Medulla oblongata (tissue), 1 donor: ENCODE measurements around the gene RSPH3.
"Not testable (repeated sequence)": the region's sequence is repeated elsewhere in the genome, so short reads cannot be mapped to it uniquely, and the experiment has no call there.

Experiments
- DNase-seq: peaks from one replicate; pipeline ENCODE4 v3.0.0-alpha.2; 2015; ENCODE audit errors: extremely low spot score

RSPH3 gene, protein sequence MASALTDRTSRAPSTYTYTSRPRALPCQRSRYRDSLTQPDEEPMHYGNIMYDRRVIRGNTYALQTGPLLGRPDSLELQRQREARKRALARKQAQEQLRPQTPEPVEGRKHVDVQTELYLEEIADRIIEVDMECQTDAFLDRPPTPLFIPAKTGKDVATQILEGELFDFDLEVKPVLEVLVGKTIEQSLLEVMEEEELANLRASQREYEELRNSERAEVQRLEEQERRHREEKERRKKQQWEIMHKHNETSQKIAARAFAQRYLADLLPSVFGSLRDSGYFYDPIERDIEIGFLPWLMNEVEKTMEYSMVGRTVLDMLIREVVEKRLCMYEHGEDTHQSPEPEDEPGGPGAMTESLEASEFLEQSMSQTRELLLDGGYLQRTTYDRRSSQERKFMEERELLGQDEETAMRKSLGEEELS

DNA sequence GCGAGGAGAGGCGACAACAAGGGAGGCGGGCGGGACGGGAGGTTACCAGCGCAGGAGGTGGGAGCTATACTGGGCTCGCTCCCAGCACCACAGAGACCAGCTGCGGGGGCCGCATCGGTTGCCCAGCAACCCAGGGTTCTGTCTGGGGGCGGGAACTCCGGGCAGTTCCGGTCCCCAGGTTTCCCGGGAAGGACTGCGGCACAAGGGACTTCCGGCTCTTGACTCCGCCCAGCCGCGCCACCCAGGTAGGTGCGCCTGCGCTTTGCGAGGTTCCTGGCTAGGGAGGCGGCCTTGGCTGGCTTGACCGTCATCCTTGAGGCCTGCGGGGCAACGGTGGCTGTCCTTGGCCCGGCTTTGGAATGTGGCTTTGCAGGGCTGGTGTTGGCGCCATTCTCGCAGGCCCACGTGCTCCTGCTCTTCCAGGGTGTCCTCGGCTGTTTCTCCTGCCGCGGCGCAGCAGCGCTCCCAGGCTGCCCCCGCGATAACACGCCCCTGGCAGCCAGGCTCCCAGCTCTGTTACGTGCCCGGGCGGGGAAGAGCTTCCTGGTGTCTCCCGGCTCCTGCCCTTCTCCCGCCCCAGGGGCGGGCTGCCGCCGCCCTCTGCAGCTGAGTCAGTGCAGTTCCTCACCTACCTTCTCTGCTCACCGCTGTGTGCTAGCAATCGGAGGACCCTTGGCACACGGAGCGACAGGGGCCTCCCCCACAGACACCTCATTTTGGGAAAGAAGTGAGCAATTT is at the start of gene RSPH3:
RSPH3 (minus strand) TSS at position 537 of the 738 bp plus-strand sequence. CDS start 652 bp downstream, outside the sequence.
- DNase-seq, result peak; percentile 92

DNA sequence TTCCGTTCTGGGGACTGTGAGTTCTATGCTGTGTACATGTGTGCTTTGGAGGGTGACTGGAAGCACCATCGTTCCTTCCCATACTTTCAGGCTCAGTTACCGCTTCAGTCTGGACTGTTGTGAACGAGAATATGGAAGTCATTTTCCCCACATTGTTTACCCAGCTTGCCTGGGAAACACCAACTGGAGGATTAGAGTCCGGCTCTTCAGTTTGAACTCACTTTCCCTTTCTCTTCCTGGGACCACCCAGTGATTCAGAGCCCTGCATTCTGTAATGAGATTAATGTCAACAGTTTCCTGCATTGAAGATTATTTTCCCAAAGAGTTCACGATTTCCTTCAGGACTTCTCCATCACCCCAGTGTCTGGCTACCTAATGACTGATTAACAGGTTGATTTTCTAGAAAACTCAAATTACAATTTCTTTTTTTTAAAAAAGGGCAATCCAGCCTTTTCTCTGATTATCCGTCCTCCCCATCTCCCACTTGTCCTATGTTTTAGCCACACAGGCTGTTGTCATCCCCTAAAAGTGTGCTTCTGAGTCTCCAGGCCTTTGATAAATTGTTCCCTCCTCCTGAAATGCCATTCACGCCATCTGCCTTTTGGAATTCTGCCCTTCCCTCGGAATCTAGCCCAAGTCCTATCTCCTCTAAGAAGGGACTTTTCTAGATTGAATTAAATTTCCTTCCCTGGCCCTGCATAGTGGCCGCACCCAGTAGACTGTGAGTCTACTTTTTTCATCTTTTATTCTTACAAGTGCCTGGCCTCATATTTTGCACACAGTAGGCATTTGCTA is 48.1 kb upstream of the RSPH3 start:
- DNase-seq, result no peak

DNA sequence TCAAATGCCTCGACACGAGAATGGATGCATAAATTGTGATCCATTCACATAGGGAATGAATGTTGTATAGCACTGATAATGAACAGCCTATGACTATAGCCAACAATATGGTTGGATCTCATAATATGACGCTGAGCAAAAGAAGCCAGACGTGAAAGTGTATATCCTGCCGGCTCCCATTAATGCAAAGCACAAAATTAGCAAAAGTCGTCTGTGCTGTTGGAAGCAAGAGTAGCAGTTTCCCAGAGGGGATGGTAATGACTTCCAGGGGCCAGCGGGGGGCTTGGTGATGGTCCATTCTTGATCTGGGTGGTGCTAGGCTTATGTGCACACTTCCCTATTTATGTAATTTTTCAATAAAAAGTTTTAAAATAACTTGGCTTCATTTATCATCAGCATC is 45.8 kb upstream of the RSPH3 start:
- no peak for DNase-seq

DNA sequence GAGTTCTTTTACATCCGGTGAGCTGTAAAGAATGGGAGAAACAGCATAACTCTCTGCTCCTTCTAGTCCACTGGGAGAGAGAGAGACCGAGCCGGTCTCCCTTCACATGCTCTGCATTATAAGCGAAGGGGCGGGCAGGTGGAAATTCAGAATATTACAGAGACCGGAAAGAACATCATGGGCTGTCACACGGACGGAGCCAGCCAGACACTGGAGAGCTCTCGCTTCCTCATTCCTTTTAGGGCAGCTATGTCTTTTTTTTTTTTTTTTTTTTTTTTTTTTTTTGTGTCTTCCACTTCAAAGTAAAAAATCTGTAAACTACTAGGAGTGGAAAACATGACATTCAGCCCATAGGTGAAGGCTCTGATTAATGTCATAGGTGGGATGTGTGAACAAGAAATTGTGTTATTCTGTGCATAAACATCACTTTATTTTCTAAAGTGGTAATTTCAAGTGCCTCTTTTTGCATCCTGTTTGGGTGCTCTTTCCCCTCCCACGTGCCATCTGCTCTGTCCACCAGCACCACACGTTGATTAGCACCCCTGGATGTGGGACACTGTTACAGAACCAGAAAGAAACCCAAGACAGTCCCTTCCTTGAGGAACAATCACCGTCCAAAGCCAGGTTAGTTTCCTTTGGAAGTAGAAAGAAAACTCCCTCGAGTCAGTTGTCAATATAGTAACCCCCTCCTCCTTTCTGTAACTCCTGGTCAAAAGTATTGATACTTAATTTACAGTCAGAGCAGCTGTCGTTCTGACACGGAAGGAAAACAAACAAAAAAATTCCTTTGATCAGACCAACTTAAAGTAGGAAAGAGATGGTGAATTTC is 45.1 kb upstream of the RSPH3 start, which contains the start of gene TAGAP:
TAGAP (minus strand) TSS at position 93 of the 829 bp plus-strand sequence. CDS start 845 bp downstream, outside the sequence.
- DNase-seq, result peak; percentile 85

DNA sequence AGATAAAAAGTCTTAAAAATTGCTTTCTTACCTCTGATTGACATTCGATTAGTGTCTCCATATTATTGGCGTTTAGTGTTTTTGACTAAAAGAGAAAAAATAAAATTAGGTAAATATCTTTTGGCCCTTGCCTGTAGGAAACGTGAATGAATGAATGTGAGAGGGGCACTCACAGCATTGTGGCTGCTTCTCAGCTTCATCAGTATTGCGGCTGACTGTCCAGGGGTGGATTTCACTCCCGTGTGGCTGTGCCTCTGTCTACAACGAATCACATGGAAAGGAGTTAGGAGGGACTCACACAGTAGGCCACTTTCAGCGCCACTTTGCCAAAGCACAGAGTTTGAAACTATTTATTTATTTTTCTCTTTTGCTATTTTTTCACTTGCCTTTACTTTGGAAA is 43.9 kb upstream of the RSPH3 start:
- DNase-seq, result no peak

DNA sequence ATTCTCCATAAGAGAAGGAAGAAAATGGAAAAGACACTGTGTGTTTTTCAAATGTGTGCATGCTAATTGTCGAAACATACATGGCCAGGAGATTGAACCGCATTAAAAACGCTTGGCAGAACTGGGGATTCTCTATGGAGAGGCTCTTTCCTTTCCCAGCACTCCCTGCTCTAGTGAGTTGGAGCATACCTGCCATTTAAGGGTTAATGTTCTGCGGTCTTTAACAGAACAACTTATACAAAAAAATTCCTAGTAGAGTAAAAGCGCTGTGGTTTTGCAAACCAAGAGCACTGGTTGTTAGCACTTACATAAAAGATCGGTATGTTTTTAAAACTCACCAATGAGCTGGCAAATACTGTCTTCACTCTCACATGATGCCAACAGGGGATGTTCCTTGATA is 43.2 kb upstream of the RSPH3 start:
- DNase-seq, result no peak

DNA sequence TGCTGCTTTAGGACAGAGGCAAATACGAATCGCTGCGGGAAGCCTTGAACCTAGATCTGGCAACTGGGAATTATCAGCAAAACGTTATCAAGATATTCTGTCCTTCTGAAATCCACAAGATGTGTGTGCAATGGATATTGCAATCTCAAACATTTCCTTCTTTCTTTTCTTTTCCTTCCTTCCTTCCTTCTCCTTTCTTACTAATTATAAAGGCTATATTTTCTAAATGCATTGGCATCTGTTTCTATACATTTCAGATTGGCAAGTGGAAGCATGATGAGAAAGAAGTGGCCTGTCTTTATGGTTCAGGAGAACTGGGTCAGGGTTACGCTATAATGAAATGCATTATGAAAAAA is 42.8 kb upstream of the RSPH3 start:
- no peak for DNase-seq

DNA sequence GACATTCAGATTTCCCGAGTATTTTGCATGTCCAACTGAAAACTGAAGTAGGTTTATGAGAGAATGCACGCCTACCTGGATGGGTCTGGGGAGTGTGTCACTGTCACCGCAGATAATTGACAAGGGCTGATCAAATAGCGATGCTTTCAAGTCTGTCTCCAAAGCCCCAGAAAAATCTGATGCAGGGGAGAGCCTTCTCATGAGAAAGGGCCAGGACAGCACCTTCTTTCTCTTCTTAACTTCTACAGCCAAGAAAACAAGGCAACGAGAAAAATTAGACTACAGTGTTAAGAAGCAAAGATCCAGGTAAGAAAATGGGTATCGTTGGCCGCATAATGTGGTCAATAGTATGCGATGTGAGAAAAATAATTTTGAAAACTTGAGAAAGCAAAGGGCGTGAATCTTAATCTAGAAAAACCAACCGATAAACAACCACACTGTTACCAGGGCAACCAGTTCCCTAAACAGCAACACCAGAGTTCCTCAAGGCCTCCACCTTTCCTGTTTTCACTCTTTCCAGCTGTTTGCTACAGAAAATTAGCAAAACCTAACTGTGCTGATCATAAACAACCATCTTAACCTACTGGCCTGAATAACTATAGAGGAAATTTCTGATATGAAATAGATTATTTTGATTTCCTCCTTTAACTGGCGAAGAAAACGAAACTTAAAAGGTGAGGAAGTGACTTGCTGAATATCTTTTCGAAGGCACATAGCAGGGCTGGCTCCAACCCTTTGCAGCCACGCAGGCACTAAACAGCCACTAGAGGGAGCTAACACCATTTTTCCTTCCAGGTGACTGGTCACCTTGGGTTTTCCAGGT is 42.2 kb upstream of the RSPH3 start:
- DNase-seq, result peak; percentile 89

DNA sequence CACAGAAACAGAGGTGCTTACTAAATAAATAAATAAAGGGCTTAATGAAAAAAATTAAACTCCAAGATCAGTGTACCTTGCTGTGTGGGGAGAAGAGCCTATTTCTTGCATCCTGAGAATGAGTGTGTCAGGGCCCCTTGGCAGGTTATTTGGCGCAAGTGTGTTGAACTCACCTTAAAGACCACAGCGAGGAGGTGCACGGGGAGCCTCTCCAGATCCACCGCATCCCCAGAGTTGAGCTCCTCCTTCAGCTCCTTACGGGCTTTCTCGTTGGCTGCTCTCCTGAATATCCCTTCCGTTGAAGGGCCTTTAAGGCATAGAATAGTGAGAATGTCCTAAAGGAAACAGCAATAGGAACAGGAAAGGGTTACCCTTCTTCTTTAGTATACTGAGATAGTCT is 41.2 kb upstream of the RSPH3 start:
- DNase-seq, result no peak

DNA sequence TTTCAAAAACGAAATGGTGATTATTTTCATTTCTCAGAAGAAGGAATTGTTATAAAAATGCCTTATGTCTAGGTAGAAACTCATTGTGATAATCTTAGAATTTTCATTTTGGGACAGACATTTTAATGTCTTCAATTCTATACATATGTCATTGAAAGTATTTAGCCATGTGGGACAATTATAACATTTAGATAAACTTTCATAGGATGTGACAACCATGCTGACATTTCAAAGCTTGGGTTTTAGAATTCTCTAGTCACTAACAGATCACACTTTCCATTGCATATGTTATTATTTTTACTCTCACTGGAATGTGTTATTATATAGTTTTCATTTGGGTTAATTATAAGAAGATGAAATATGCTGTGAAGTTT is 39.9 kb upstream of the RSPH3 start:
- DNase-seq, result no peak

DNA sequence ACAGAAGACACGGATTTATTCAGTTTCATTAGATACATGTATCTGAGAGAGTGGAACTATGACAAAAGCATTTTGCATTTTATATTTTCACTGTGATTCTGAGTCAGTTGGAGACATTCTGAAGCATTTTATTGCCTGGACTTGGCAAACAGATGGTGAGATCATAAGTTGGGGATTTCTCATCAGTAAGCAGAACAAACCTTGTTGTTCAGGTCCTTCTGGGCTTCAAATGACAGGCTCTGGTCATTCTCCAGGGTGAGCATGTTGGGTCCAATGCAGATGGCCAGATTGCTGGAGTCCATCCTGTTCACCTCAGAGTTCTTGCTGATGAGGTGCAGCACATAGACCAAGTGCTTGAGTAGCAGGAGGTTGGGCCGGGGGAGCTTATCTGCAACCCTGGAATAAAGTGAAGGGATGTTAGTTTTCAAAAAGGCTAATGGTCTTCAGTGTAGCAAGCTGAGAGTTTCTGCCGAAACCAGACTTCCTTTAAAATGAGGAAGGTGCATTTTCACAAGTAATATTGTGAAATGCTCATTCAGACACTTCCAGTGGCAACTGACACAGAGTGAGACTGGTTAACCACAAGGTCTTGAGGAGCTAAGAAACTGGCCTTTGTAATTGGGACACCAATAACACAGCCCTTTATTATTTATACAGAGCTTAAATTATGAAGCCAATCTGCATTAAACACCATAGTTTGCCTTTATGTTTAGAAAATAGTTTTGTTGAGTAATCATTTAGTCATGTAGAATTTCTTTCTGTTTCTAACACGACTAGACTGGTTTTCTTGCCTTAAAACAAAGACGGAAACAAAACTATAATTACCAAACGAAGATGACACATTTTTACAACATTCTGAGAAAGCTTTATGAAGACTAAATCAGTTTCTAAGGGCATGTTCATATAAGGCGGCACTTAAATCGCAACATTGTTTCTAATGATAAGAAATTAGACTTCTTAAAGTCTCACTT is 39.2 kb upstream of the RSPH3 start:
- peak; percentile 83 for DNase-seq

DNA sequence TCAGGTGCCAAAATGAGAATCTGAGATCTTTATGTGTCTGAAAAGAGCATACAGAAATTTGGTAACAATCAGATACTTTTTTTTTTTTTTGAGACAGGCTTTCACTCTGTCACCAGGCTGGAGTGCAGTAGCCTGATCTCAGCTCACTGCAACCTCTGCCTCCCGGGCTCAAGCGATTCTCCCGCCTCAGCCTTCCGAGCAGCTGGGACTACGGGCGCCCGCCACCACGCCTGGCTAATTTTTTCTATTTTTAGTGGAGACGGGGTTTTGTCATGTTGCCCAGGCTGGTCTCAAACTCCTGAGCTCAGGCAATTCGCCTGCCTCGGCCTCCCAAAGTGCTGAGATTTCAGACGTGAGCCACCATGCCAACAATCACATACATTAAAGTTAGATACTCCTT is 38.3 kb upstream of the RSPH3 start:
- DNase-seq, result not testable (repeated sequence)

DNA sequence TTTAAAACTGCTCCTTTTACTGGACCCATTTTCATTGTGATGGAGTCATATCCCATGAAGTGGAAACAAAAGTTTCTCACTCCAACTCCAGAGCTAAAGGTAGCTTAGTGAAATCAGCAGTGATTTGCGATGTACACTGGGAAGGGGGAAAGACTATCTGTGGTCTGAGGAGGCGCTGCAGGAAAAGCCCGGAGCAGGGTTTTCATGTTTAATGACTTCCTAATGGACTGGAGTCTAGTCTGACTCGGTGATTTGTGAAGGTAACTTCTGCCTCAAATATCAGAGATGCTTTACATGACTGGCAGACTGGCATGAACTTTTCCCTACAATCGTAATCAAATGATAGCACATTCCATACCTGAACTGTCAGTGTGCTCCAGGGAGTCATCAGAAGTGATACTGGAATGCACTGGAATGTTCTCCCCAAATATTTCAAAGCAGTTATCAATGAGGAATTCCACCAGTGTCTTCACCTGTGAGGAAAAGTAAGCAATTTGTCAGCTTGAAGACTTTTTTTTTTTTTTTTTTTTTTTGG is 37.8 kb upstream of the RSPH3 start:
- DNase-seq, result no peak

DNA sequence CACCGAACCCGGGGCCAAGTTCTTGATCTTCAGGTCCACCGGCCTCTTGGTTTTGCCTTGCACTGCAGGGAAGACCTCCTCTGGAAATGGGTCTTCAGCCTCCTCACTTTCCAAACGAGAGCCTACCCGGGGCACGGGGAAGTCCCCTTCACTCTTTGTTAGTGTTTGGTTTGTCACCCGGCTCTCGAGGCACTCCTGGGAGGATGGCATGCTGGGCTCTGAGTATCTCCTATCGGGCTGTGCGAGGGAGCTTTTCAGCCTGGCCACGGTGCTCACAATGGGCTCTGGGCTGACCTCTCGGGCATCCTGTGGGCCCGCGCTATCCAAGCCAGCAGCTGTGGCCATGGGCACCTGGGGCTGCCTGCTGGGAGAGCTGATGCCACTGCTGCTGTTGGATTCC is 36.7 kb upstream of the RSPH3 start:
- no peak for DNase-seq

DNA sequence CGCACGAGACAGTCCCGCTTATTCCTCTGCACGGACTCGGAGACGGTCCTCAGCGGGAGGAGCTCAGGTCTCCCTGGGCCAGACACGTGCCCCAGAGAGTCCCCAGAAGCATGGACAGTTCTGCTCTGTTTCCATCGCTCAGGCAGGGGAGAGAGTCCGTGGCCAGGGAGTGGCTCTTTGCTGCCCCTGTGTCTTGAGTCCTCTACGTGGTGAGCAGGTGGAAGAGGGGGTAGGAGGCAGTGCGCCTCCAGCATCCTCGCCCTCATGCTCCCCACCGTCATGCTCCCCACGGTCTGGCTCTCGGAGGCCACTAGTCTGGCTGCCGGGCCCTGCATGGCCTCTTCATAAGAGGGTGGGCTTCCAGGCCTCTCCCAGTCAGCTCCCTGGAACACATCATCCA is 35.9 kb upstream of the RSPH3 start:
- DNase-seq, result no peak

DNA sequence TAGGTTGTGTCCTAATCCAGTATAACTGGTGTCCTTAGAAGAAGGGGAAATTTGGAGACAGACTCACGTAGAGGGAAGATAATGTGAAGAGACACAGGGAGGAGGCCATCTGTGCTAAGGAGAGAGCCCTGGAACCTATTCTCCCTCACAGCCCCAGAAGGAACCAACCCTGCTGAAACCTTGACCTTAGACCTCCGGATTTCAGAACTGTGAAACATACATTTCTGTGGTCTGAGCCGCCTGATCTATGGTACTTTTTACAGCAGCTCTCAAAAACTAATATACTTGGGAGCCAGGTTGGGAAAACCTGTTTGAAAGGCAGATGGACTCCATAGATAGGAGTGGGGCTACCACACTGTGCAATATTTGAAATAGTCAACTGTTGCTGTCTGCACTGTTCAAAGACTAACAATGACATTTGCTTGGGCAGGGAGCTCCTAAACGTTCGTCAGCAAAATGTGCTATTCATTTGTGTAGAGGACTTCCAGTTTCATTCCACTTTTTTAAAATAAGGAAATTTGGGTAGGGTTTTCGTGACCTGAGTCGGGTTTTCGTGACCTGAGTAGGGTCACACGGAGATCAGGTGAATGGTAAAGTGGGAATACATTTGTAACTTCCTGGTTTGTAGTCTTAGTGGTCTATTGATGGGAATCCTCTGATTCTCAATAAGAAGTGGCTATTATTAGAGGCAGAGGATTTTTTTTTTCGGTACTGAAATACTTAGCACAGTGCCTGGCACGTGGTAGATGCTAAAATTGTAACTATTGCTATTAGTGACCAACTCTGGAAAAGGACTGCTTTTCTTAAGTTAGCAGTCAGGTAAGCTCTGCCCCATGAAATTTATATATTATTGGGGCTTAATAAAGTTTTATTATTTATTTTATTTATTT is 33.4 kb upstream of the RSPH3 start:
- DNase-seq, result peak; percentile 40

DNA sequence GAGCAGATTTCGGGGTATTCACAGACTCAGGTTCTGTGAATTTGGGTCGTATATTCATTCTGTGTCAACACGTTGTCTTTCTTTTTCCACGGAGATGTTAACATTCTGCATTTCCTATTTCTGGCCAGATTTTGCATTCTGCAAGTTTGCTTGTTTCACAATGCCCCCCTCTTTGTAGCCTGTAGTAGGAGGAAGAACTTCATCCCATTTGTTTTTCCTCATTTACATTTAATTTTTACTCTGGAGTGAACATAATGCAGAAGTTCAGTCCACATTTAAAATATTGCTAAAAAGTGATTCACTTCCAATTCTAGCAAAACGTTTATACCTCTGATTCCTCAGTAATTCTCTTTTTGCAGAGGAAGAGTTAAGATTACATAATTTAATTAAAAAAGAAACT is 31.8 kb upstream of the RSPH3 start:
- no peak for DNase-seq

DNA sequence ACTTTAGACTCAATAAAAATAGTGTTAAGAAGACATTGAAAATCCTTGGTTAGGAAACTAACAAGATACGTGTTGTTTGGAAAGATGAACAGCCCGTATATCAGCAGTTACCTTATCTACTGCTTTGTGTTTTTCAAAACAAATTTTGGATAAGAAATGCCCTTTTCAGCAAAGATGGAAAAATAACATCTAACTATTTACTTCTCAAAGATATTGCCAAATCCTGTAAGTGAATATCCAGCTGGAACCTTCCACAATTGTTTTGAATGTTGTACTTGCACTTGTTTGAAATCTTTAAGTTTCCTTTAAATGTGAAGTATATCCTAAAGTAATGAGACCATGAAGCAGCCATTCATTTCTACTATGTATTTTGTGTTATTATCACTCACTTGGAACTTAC is 30.2 kb upstream of the RSPH3 start:
- DNase-seq, result no peak
